GM18519 (cell line): ENCODE results near the gene LRP3.

Experiments used
- ATAC-seq: cut with Tn5 transposase; IDR thresholded peaks from one replicate; pipeline ENCODE4 v1.9.1; 2021; ENCODE audit warnings: mild to moderate bottlenecking, moderate library complexity; ENCODE audit not compliant: unreplicated experiment, low FRiP score

Gene LRP3

DNA sequence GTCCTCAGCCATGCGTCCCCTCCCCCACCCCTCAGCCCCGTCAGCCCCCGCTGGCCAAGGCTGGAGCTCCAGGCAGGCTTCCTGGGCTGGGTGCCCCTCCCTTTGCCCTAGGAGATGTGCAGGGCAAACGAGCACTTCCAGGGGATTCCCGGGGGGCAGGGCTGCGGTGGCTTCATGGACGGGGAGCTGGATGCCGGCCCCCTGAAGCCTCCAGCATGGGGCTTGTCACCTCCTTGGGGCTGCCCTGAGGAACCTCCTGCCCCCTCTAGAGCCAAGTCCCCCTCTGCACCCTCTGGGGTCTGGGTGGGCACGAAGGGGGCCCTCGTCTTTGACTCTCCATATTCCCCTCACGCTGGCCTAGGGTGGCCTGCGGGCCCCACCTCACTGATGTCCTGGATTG is 56.9 kb downstream of the LRP3 start:
- ATAC-seq = no peak

DNA sequence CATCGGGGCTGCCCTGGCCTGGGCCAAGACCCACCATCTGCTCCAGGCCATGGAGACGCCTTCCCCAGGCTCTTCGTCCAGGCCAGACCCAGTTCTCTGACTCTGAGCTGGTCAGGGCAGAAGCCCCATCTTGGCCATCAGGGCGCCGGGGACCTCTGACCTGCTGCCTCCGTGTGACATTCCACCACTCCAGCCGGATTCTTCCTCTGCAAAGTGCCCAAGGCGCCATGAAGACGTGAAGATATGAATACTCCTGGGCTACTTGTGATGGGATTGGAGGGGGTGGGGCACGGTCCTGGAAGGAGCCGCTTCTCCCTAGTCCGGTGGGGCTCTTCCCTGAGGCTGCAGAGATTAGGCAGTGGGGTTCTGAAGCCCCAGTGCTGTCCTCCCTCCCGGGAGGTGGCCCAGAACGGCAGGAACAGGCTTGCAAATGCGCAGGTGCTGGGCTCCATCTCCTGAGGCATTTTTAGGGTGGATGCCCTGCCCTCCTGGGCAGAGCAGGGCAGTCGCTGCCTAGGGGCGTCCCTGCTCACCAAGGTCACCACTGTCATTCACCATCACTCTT is 57.5 kb downstream of the LRP3 start:
- ATAC-seq = no peak

DNA sequence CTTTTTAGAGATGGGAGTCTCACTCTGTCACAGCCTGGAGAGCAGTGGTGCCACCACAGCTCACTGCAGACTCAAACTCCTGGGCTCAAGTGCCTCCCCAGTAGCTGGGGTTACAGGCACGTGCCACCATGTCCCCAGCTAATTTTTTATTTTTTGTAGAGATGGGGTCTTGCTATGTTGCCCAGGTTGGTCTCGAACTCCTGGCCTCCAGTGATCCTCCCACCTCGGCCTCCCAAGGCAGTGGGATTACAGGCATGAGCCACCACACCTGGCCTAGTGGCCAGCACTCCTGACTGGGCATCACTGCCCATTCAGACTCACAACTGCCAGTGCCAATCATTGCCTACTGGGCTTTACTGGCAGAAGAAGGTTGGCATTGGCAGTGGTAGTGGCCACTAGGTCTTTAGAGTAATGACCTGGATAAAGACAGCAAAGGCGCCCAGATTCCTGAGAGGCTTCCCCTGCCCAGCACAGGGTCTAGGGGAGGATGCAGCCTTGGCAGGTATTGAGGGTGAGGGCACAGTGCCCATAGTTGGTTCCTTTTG is 58.4 kb downstream of the LRP3 start:
- no peak for ATAC-seq

DNA sequence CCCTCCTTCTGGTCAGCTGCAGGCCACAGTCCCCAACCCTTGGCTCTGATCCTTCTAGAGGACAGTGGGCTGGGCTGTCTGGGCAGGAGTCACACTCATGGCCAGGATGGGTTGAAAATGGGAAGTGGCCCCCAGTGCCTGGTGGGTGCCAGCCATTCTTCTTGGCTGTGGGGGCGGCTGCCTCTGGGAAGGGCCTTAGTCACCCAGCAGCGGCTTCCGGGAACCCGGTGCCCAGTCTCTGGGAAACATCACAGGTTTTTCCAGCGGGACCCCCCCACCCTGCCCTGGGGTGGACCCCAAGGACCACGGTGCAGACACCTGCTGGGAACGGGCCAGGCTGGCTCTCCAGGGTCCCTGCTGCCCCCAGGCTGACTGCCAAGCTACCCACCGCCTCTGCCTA is 58.8 kb downstream of the LRP3 start:
- no peak for ATAC-seq

DNA sequence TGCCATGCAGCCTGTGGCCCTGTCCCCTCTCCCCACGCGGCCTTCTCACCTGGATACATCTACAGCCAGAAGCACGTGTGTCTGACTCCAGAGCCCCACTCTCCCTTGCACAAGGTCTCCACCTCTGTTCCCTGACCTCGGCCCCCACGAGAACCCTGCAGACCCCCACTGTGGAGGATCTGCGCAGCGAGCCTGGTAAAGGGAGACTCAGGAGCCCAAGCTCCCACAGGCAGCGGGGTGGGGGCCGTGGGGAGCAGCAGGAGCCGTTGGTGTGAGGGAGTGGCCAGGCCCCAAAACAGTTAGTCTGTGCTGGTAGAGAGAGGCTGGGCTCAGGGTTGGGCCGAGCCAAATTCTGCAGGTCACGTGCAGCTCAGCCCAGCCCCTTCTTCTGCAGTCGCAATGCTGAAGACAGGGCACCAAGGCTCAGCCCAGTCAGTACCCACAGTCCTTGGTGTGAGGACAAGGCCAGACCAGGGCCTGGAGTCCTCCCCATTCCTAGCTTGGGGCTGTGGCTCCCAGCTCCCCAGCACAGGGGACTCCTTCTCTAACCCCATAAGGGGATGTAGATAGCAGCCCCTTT is 60.2 kb downstream of the LRP3 start:
- no peak for ATAC-seq

DNA sequence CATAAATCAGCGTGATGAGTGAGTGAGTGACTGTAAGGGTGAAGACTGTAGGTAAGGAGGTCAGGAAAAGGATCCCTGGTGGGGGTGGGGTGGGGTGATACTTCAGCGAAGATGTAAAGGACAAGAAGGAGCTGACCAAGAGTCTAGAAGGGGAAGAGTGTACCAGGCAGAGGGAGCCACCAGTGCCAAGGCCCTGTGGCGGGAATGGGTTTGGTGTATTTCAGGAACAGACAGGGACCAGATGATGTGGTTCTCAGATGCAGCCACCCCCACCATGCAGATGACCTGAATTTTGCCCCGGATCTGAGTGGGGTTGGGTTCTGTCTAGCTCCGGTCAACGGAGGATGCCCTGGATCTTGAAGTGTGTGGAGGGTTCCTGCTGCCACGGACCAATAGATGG is 61.7 kb downstream of the LRP3 start:
- no peak for ATAC-seq

DNA sequence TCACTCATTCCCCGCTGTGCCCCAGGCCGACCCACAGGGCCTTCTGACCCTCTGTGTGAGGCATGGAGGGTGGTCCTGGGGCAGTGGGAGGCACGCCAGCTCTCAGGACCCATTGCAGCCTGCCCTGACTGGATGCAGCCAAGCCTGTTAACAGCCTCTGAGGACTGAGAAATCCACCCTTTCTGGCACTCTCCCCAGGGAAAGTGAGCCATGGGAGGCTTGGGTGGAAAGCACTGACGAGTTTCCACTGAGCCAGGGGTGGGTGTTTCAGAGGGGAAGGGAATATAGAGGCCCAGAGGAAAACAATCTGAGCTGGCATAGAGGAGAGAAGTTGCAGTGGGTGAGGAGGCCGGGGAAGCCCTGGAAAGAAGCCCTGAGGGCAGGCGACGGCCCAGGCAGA is 62.1 kb downstream of the LRP3 start:
- no peak for ATAC-seq

DNA sequence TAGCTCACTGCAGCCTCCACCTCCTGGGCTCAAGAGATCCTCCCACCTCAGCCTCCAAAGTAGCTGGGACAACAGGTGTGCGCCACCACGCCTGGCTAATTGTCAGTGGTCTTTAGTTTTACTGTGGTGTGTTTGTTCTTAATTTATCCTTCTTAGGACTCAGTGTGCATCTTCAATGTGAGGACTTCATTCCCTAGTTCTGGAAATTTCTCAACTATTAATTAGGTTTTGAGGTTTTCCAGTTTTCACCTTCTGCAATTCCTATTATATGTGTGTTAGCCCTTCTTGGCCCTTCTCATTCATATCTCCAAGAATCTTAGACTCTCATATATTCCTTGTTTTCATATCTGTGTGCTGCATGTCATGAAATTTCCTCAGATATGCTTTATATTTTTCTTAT is 63.7 kb downstream of the LRP3 start:
- no peak for ATAC-seq
